Lower lobe of right lung (tissue), 2 donors: ENCODE measurements around the gene IFI35. TPM values are rescaled to one million over a fixed set of nuclear protein-coding genes. Genes with fewer than 3 reads are reported as not detected.

ENCODE experiments used
- ATAC-seq, 2 donors: fragments of 200-7000 bp; cut with Tn5 transposase; one replicate each; pipeline ENCODE4 v1.9.1; 2020 to 2022; ENCODE audit warnings: mild to moderate bottlenecking in 2 of 2, moderate library complexity in 2 of 2
- DNase-seq: peaks from one replicate; pipeline ENCODE4 v3.0.0-alpha.2; 2020
- H3K27ac ChIP-seq: fragments of 200-600 bp; one replicate; pipeline ENCODE4 v1.8.0; 2022
- H3K27me3 ChIP-seq: fragments of 200-600 bp; one replicate; pipeline ENCODE4 v1.8.0; 2022; ENCODE audit warnings: low read depth
- H3K36me3 ChIP-seq: fragments of 200-600 bp; one replicate; pipeline ENCODE4 v1.8.0; 2022; ENCODE audit warnings: mild to moderate bottlenecking
- H3K4me1 ChIP-seq: fragments of 200-600 bp; one replicate; pipeline ENCODE4 v1.8.0; 2022
- H3K4me3 ChIP-seq: fragments of 200-600 bp; one replicate; pipeline ENCODE4 v1.8.0; 2022; ENCODE audit warnings: mild to moderate bottlenecking
- H3K9me3 ChIP-seq: fragments of 200-600 bp; one replicate; pipeline ENCODE4 v1.8.0; 2022
- intact Hi-C: fragments of 100-400 bp; cut with DNase I; formaldehyde crosslinking; loops from one replicate; pipeline ENCODE4 v1.11.0; 2022
- total RNA-seq: library from RNA; stranded (reverse); fragmentation: NEBNext Ultra II Directional; extraction: Animal tissue kit (Norgen Biotek cat#: 25700); gene quantifications from one replicate; pipeline ENCODE4 v1.2.1, GENCODE V29; 2021
- TF ChIP-seq, protein P1 (sequence below): fragments of 200-600 bp; IDR thresholded peaks from one replicate; pipeline ENCODE4 v1.8.0; 2022; ENCODE audit warnings: antibody characterized with exemption, mild to moderate bottlenecking
- donor health status: DM: no; HTN: yes; CAD: no; lungs with severe emphysema.

IFI35 gene
- total RNA-seq, 1 donor from 2014 or later = 61.5 TPM

DNA sequence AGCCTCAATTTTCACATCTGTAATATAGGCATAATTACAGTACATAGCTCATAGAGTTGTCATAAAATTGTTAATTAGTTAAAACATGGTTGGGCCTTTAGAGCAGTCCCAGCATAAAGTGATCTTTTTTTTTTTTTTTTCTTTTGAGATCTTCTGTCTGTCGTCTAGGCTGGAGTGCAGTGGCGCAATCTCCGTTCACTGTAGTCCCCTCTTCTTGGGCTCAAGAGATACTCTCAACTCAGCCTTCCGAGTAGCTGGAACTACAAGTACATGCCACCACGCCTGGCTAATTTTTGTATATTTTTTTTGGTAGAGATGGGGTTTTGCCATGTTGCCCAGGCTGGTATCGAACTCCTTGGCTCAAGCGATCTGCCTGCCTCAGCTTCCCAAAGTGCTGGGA lies 49.5 kb downstream of the IFI35 start:
- Histone ChIP-seq H3K27me3 (no peaks in the 10 kb centered on the region), H3K27ac (no peak overlapping the region), H3K9me3 (no peaks in the 10 kb centered on the region), H3K4me3 (no peak overlapping the region), H3K4me1 (no peaks in the 10 kb centered on the region), H3K36me3 (no peaks in the 10 kb centered on the region)
- TF ChIP-seq, protein P1, sequence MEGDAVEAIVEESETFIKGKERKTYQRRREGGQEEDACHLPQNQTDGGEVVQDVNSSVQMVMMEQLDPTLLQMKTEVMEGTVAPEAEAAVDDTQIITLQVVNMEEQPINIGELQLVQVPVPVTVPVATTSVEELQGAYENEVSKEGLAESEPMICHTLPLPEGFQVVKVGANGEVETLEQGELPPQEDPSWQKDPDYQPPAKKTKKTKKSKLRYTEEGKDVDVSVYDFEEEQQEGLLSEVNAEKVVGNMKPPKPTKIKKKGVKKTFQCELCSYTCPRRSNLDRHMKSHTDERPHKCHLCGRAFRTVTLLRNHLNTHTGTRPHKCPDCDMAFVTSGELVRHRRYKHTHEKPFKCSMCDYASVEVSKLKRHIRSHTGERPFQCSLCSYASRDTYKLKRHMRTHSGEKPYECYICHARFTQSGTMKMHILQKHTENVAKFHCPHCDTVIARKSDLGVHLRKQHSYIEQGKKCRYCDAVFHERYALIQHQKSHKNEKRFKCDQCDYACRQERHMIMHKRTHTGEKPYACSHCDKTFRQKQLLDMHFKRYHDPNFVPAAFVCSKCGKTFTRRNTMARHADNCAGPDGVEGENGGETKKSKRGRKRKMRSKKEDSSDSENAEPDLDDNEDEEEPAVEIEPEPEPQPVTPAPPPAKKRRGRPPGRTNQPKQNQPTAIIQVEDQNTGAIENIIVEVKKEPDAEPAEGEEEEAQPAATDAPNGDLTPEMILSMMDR = no peak
- intact Hi-C loops = no loop called here
- ATAC-seq (no peak), DNase-seq (no peak)

DNA sequence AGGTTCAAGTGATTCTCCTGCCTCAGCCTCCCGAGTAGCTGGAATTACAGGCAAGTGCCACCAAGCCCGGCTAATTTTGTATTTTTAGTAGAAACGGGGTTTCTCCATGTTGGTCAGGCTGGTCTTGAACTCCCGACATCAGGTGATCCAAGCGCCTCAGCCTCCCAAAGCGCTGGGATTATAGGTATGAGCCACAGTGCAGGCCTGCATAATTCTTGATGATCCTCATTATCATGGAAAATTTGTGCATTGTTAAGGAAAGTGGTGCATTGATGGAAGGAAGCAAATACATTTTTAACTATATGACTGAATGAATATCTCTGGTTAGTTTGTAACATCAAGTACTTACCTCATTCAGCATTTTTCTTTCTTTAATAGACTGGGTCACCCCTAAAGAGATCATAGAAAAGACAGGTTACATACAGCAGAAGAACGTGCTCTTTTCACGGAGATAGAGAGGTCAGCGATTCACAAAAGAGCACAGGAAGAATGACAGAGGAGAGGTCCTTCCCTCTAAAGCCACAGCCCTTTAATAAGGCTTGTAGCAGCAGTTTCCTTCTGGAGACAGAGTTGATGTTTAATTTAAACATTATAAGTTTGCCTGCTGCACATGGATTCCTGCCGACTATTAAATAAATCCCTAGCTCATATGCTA lies 56.5 kb downstream of the IFI35 start:
- no peak for ATAC-seq
- H3K36me3 ChIP-seq = no peaks in the 10 kb centered on the region
- H3K9me3 ChIP-seq = no peaks in the 10 kb centered on the region
- H3K27me3 ChIP-seq = no peaks in the 10 kb centered on the region
- intact Hi-C loops = no loop called here
- H3K4me3 ChIP-seq = no peak overlapping the region
- TF ChIP-seq, protein P1 = no peak
- H3K4me1 ChIP-seq = no peaks in the 10 kb centered on the region
- no peak for DNase-seq
- H3K27ac ChIP-seq = no peak overlapping the region

Other genes with a start within 250 kb of the IFI35 start
- gene RAMP2, start 245.6 kb upstream of the IFI35 start, total RNA-seq = 127 TPM
- 42.1 TPM for gene VPS25, start 233.3 kb upstream of the IFI35 start, total RNA-seq
- 0.47 TPM for gene WNK4, start 226.2 kb upstream of the IFI35 start, total RNA-seq
- gene COA3, start 208.1 kb upstream of the IFI35 start, total RNA-seq = 54.5 TPM
- gene CNTD1, start 207.9 kb upstream of the IFI35 start, total RNA-seq = 1.6 TPM
- 65.3 TPM for gene BECN1, start 182.5 kb upstream of the IFI35 start, total RNA-seq
- 81.6 TPM for gene PSME3, start 173.4 kb upstream of the IFI35 start, total RNA-seq
- 2.1 TPM for gene AOC2, start 162.2 kb upstream of the IFI35 start, total RNA-seq
- 160 TPM for gene AOC3, start 155.6 kb upstream of the IFI35 start, total RNA-seq
- not detected for gene G6PC1, start 106.0 kb upstream of the IFI35 start, total RNA-seq
- 25.2 TPM for gene AARSD1, start 42.3 kb upstream of the IFI35 start, total RNA-seq
- 0.27 TPM for gene PTGES3L, start 26.7 kb upstream of the IFI35 start, total RNA-seq
- 17.1 TPM for gene RUNDC1, start 26.2 kb upstream of the IFI35 start, total RNA-seq
- gene RPL27, start 8.4 kb upstream of the IFI35 start, total RNA-seq = 810 TPM
- gene VAT1, start 15.6 kb downstream of the IFI35 start, total RNA-seq = 382 TPM
- gene RND2, start 18.4 kb downstream of the IFI35 start, total RNA-seq = 0.53 TPM
- gene BRCA1, start 118.6 kb downstream of the IFI35 start, total RNA-seq = 7.4 TPM
- gene NBR1, start 164.4 kb downstream of the IFI35 start, total RNA-seq = 93.3 TPM
- gene TMEM106A, start 205.1 kb downstream of the IFI35 start, total RNA-seq = 17.9 TPM
- not detected for gene CCDC200, start 221.8 kb downstream of the IFI35 start, total RNA-seq
- gene RNU2-1, start 227.2 kb downstream of the IFI35 start, total RNA-seq = 8,279 TPM